ENCODE data around the gene SLX4IP. TPM values are rescaled to one million over a fixed set of nuclear protein-coding genes. Genes with fewer than 3 reads are reported as not detected.

The SLX4IP gene
- polyA plus RNA-seq, 1 experiment = 2.8 TPM

- DNase-seq (ENCODE audit: low read depth, low spot score) = peak; percentile 61
- POLR2A ChIA-PET = interaction anchor here (0.8 to 1.4 kb wide), 3 partner anchors 17 to 19 kb away, joined by 3 to 6 read pairs (median 4); no protein-coding TSS in a partner anchor
- CTCF ChIA-PET = interaction anchor here (0.5 to 0.9 kb wide), 2 partner anchors 95 to 890 kb away, joined by 3 read pairs; no protein-coding TSS in a partner anchor
These were observed 218.6 kb downstream of the SLX4IP start for GRCh38 chr20:10653599-10654249.

GRCh38 chr20:10654250-10654610 lies 219.1 kb downstream of the SLX4IP start:
- DNase-seq (ENCODE audit: low read depth, low spot score) = no peak
- CTCF ChIA-PET = interaction anchor here (0.5 kb wide), 1 partner anchor 889 kb away, joined by 3 read pairs; no protein-coding TSS in a partner anchor
- no peaks in the 10 kb centered on the region for H3K27me3 ChIP-seq (ENCODE audit: control insufficient read depth, insufficient read depth, low read length)

More at GRCh38 chr20:10653599-10654249, 218.6 kb downstream of the SLX4IP start:
- Histone ChIP-seq H3K27ac (ENCODE audit: low read depth, low read length) (peak overlapping the region; percentile 49), H3K9me3 (ENCODE audit: control insufficient read depth, insufficient read depth, low read length) (no peaks in the 10 kb centered on the region), H3K27me3 (ENCODE audit: control insufficient read depth, insufficient read depth, low read length) (no peaks in the 10 kb centered on the region), H3K4me3 (ENCODE audit: low read depth, low read length) (peak overlapping the region; percentile 22; the same call in 1 of the 2 replicates)
- TF ChIP-seq, protein P1, sequence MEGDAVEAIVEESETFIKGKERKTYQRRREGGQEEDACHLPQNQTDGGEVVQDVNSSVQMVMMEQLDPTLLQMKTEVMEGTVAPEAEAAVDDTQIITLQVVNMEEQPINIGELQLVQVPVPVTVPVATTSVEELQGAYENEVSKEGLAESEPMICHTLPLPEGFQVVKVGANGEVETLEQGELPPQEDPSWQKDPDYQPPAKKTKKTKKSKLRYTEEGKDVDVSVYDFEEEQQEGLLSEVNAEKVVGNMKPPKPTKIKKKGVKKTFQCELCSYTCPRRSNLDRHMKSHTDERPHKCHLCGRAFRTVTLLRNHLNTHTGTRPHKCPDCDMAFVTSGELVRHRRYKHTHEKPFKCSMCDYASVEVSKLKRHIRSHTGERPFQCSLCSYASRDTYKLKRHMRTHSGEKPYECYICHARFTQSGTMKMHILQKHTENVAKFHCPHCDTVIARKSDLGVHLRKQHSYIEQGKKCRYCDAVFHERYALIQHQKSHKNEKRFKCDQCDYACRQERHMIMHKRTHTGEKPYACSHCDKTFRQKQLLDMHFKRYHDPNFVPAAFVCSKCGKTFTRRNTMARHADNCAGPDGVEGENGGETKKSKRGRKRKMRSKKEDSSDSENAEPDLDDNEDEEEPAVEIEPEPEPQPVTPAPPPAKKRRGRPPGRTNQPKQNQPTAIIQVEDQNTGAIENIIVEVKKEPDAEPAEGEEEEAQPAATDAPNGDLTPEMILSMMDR (IDR thresholded peaks at IDR 0.05; ENCODE audit: low read depth, low read length) = no peak

DNA sequence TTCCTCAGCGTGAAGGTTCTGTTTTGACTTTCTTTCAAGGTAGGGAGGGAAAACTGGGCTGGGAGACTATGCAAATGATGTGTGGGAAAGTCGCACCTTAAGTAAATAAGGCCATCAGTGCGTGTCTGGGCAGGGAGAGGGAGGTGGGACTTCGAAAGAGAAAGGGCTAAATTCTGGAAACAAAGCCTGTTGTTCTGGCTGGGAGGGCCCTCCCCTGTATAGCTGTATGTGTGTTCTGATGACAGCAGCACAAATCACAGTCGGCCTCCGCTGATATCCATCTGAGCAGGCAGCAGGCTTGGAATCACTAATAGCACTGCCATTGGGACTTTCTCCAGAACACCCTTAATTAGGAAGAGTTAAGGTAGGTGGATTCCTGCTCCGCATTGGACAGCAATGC lies 219.5 kb downstream of the SLX4IP start:
- TF ChIP-seq, protein P1 (IDR thresholded peaks at IDR 0.05; ENCODE audit: low read depth, low read length) = no peak
- Histone ChIP-seq H3K9me3 (ENCODE audit: control insufficient read depth, insufficient read depth, low read length) (no peaks in the 10 kb centered on the region), H3K4me3 (ENCODE audit: low read depth, low read length) (no peak overlapping the region), H3K27ac (ENCODE audit: low read depth, low read length) (no peak overlapping the region), H3K27me3 (ENCODE audit: control insufficient read depth, insufficient read depth, low read length) (no peaks in the 10 kb centered on the region)
- DNase-seq (ENCODE audit: low read depth, low spot score) = no peak
- ChIA-PET POLR2A (no interaction called here), CTCF (no interaction called here)

More at GRCh38 chr20:10654250-10654610, 219.1 kb downstream of the SLX4IP start:
- H3K4me3 ChIP-seq (ENCODE audit: low read depth, low read length) = no peak overlapping the region
- no peak overlapping the region for H3K27ac ChIP-seq (ENCODE audit: low read depth, low read length)
- TF ChIP-seq, protein P1 (IDR thresholded peaks at IDR 0.05; ENCODE audit: low read depth, low read length) = no peak
- POLR2A ChIA-PET = interaction anchor here (0.8 to 1.4 kb wide), 3 partner anchors 17 to 19 kb away, joined by 3 to 6 read pairs (median 4); no protein-coding TSS in a partner anchor
- H3K9me3 ChIP-seq (ENCODE audit: control insufficient read depth, insufficient read depth, low read length) = no peaks in the 10 kb centered on the region

DNA sequence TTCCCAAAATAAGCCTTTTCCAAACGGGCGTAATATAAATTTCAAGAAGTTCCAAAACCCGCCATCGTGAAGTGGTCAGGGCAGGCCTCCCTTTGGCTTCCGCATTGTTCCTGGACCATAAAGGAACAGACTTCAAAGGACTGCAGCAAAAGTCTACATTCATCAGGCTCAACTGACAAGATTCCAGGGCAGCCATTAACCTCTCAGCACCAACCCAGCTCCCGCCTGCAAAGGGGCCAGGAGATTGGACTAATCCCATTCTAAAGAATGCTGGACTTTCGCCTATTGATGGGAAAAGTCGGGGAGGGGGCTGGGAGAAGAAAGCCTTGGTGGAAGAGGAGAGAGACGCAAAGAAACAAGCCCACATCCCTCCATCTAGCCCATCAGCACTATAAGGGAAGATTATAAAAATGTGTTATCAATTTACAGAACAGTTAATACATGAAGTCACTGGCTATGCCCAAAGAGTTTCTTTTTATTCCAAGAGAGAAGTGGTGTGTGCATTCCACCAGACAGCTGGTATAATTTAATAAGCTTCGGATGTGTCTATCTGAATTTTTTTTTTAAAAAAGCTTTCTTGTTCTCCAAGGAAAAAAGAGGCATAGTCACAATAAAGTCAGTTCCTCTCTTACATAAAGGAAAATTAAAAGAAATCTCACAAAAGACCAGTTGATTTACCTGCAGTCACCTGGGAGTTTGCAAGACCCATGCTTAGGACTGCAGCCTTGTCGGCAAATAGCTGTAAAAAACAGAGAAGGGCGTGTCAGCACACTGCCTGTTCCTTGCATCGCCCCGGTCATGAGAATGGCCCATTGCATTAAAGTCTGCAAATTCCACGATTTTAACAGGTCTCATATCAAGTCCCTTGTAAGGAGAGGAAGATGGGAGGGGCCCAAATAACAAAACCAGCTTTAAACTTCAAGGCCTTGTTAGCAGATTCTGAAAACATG lies 220.9 kb downstream of the SLX4IP start:
- TF ChIP-seq, protein P1 (IDR thresholded peaks at IDR 0.05; ENCODE audit: low read depth, low read length) = no peak
- Histone ChIP-seq H3K4me3 (ENCODE audit: low read depth, low read length) (no peak overlapping the region), H3K27ac (ENCODE audit: low read depth, low read length) (no peak overlapping the region), H3K9me3 (ENCODE audit: control insufficient read depth, insufficient read depth, low read length) (no peaks in the 10 kb centered on the region), H3K27me3 (ENCODE audit: control insufficient read depth, insufficient read depth, low read length) (no peaks in the 10 kb centered on the region)
- CTCF ChIA-PET = interaction anchor here (0.6 to 1.0 kb wide), 2 partner anchors 15 to 34 kb away, joined by 3 to 4 read pairs; no protein-coding TSS in a partner anchor
- POLR2A ChIA-PET = no interaction called here
- DNase-seq (ENCODE audit: low read depth, low spot score) = no peak
